ENCODE results near the gene KATNA1.
"Not testable (repeated sequence)": the region's sequence is repeated elsewhere in the genome, so short reads cannot be mapped to it uniquely, and the experiment has no call there.

KATNA1 gene

DNA sequence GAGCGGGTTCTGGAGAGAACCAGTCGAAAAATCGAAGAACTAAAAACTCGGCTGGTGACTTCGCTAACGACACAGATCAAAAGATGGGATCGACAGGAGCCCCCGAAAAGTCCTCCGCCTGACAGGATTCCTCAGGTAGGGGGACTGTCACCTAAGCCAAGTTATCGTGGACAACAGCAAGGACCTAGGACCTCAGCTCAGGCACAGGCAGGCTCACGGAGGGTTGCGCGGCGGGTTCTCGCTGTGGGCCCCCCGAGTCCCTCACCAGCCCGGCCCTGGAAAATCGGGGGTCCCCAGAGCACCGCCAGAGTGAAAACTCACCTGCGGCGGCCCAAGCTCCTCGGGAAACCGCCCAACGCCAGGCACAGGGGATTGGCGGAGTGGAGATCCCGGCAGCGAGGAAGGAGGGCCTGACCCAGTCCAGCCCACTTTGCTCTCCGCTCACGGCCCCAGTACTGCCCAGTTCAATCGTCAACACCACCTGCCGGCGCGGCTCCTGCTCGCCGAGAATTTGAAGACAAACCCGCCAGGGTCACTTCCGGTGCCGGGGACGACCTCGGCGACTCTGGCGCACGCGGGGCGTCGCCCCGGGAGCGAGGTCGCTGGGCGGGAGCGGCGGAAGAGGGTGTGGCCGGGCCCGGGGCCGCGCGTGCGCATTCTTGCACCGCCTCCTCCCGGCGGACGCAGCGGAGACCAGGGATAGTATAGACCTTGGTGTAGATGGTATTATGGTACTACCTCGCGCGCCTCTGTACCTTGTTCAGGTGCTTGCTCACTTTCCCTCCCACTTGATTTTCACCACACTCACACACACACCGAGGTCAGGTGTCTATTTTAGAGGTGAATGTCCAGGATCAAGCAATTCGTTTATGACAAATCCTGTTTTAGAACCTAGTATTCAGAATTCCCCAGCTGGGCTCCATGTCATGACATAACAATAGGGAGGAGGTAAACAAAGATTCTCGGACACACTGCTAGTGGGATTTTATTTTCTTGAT, at the start of gene KATNA1:
Gene KATNA1, minus strand, starts transcription at position 567 of the 998 bp plus-strand sequence. CDS start 10,167 bp downstream, outside the sequence.
- DNase-seq (ENCODE audit: low read depth): peak; percentile 60

DNA sequence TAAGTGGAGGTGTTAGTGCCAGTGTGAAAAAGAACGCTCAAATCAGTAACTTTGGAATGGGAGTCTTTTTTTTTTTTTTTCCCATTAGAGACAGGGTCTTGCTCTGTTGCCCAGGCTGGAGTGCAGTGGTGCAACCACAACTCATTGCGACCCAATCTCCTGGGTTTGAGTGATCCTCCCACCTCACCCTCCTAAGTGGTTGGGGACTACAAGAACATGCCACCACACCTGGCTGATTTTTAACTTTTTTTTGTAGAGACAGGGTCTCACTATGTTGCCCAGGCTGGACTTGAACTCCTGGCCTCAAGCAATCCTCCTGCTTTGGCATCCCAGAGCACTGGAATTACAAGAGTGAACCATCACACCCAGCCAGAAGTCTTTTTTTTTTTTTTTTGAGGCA, 49.7 kb upstream of the KATNA1 start:
- DNase-seq (ENCODE audit: low read depth): no peak

DNA sequence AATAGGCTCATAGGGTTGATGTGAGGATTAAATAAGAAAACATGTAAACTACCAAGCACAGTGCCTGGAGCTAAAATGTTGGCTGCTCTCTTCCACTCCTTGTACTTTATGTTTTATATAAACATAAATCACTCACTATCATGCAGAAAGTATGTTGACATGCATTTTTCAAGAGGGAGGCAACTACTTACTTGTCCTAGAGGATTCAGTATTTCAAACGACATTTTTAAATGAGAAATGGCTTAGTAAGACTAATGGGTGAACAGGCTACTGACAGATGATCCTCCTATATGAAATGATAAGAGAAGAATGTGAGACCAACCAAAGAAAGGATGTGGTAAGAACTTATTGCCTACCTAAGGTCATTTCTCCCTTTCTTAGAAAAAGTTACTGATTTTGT, 48.4 kb upstream of the KATNA1 start:
- DNase-seq (ENCODE audit: low read depth): peak; percentile 77

DNA sequence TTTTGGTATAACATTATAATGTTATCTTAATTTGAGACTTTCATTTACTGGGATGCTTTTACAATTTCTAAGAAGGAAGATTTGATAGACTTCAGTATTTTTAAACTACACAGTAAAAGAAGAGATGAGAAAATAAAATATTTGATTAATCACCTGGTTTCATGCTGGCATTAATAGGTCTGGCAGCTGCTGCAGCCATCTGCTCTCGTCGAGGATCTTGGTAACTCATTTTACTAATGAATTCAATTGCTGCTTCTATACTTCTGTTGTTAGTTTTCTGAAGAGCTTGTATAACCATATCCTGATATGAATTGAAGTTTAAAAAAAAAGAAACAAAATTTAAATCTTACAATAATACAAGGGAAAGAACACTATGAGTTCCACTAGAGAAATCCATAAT, 46.4 kb upstream of the KATNA1 start:
- DNase-seq (ENCODE audit: low read depth): no peak

DNA sequence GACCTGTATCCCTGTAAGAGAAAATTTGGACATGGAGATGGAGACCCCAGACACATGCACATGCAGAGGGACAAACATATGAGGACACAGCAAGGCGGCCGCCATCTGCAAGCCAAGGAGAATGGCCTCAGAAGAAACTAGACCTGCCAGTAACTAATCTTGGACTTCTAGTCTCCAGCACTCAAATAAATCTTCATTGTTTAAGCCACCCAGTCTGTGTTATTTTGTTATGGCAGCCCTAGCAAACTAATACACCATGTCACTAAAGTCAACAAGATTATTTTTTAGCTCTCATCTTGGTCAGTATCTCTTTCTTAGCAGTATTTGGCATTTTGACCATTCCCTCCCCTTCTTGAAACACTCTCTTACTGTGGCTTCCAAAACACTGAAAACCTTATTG, 42.7 kb upstream of the KATNA1 start:
- DNase-seq (ENCODE audit: low read depth): no peak

DNA sequence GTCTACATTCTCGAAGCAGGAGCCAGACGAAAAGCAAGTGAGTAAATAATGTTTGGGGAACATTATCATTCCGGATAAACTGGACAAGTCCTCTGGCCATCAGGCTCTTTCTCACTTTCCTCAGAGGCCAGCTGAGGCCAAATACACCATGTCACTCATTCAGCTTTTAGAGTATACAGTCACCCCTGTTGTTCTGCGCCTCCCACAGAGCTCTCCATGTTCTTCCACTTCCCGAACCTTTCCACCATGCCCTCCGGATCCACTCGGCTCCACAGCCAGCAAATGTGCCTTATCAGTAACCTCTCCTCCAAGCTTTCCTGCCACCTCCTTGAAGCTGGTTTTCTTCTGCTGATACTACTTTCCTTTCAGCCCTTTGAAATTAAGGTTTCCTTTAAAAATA, 37.7 kb upstream of the KATNA1 start:
- DNase-seq (ENCODE audit: low read depth): no peak

DNA sequence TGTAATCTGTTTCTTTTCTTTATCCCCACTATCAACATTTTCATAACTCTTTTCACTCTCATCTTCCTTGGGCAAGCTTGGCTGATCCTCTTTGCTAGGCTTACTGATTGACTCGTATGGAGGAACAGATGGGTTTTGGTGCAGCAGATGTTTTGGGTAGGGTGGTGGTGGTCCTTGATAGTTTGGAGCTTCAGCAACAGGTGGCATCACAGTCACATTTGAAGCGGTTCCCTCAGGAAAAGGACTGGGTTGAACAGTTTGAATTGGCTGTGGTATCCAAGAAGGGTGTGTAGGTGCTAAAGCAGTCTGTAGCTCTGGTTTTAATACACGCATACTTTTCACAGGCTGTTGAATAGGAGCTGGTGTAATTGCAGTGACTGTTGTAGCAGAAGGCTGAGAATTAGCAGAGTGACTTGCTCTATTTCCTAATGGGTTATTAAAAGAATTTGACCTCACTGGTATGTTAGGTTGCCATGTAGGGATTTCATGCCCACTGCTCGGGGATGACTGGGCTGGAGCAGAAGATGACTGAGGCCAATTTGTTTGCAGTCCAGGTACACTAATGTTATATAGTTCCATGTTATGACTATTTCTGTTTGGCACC, 34.8 kb upstream of the KATNA1 start:
- peak; percentile 37 for DNase-seq (ENCODE audit: low read depth)

DNA sequence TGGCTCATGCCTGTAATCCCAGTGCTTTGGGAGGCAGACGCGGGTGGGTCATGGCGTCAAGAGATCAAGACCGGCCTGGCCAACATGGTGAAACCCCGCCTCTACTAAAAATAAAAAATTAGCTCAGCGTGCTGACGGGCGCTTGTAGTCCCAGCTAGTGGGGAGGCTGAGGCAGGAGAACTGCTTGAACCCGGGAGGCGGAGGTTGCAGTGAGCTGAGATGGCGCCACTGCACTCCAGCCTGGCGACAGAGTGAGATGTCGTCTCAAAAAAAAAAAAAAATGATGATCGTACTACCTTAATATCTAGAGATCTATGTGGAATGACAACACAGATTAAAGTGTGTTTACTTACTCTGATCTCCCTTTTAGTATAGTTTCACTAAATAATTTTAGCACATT, 33.3 kb upstream of the KATNA1 start:
- not testable (repeated sequence) for DNase-seq (ENCODE audit: low read depth)

DNA sequence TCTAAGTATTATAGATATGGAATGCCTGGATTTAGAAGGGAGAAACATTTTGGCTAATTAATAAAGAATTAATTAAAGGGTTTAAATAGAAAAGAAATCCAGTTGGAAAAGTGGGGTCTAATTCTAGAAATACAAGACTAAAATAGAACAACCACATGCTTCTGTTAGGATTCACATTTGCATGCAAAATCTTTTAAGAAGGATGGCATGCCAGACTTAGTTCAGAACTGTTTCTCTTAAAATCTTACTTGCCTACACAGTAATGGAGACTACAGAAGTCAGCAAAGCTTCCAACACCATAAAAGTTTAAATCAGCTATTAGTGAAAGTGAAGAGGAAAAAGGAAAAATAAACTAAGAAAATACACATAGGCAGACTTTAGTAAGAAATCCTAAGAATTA, 32.7 kb upstream of the KATNA1 start:
- DNase-seq (ENCODE audit: low read depth): no peak

DNA sequence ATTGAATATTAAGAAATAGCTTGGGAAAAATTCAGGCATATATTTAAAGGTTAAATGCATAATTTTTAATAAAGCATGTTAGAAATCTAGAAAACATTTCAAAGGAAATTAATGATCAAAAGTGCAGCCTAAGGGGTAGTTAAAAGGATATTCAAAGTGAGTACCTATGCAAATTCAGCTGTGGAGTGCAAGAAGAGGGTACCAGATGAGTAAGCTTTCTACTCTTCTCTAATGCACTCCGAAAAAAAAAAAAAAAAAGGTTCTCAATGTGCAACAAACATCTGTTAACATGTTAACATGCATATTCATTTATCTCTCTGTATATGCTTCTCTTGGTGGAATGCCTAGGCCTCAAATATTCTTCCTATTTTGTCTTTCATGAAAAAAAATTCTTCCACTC, 32.0 kb upstream of the KATNA1 start:
- DNase-seq (ENCODE audit: low read depth): no peak

DNA sequence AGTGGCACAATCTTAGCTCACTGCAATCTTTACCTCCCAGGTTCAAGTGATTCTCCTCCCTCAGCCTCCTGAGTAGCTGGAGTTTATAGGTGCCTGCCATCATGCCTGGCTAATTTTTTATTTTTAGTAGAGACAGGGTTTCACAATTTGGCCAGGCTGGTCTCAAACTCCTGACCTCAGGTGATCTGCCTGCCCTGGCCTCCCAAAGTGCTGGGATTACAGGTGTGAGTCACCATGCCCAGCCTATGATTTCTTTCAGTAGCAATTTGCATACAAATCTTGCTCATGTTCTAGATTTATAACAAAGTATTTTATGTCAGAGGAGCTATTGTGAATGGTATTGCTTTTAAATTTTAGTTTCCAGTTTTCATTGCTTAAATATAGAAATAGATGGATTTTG, 23.8 kb upstream of the KATNA1 start:
- not testable (repeated sequence) for DNase-seq (ENCODE audit: low read depth)

DNA sequence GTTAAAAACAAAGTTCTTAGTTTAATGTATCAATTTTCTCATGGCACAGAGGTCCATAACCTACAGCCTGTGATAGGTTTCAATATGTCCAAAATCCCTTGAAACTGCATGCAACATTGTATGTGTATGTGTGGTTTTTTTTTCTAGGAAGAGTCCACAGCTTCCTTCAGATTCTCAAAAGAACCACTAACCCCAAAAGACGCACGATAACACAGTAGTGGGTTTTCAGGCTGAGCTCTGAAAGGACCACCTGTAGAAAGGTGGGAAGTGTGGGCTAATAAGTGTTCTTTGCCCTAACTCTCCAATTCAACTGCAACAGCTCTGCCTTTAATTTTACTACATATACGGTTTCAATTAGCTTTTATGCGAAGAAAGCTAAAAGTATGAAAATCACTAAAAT, 11.5 kb upstream of the KATNA1 start:
- DNase-seq (ENCODE audit: low read depth): no peak

DNA sequence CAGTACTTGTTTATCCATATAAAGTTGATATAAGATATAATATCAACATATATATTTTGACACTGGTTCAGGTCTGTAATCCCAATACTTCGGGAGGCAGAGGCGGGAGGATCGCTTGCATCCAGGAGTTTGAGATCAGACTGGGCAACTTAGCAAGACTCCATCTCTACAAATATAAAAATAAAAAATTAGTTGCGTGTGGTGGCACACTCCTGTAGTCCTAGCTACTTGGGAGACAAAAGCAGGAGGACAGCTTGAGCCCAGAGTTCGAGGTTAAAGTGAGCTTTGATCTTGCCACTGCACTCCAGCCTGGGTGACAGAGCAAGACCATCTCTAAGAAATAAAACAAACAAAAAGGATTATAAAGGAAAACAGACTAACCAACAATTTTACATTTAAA, 8.9 kb upstream of the KATNA1 start:
- no peak for DNase-seq (ENCODE audit: low read depth)

DNA sequence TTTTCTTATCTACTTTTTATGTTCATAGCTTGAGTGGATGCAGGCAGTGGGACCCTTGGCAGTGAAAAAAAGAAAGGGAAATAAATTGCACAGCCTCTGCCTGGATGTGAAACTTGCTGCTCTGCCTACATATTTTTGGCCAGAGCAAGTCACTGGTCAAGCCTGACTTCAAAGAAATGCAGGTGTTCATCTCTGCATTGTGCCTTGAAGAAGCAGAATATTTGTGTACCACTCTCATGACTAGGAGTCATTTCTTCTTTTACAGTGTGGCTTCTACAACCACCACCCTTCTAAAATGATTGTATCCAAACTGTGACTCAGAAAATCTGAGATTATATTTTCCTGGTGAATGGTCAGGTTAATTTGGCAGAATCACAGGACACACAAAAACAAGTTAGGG, 2.5 kb upstream of the KATNA1 start:
- no peak for DNase-seq (ENCODE audit: low read depth)

DNA sequence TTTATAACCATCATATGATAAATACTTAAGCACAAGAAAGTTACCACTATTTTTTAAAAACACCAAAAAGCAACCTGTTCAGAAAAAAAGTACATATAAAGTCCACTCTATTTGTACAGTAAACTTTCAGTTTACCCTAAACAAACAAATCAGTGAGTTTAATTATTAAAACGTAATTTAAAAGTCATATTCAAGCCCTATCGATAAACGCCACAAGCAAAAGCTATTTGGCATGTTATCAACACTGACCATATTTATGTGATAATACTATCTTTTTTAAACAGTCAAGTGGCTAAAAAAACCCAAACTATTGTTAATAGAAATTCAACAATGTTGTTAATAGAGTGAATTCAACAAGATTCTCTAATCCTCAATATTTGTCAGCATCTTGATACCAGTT, 1.9 kb downstream of the KATNA1 start:
- no peak for DNase-seq (ENCODE audit: low read depth)

DNA sequence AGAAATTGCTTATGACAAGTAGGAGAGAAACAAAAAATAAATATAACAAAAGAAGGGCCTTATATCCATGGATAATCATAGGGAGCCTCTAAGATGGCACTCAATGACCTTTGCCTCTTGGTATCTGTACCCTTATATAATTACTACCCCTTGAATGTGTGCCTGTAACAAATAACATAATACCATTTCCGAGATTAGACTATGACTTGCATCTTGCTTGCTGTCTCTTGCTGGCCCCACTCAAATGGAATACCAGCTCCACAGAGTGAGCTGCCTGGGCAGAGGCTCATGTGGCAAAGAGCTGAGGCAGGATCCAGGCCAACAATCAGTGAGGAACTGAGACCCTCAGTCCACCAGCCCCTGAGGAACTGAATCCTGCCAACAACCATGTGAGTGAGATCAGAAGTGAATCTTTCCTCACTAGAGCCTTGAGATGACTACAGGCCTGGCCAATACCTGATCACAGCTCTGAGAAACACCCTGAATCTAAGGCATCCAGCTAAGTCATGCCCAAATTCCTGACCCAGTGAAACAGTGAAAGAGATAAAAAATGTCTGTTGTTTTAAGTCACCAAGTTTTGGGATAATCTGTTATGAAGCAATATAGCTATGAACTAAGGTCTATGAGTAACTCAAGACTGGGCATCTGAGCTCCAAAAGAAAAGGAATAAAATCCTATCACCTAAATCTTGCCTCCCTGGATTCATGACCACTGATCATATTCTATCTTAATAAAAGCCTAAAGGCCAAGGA, 5.5 kb downstream of the KATNA1 start:
- DNase-seq (ENCODE audit: low read depth): peak; percentile 44

DNA sequence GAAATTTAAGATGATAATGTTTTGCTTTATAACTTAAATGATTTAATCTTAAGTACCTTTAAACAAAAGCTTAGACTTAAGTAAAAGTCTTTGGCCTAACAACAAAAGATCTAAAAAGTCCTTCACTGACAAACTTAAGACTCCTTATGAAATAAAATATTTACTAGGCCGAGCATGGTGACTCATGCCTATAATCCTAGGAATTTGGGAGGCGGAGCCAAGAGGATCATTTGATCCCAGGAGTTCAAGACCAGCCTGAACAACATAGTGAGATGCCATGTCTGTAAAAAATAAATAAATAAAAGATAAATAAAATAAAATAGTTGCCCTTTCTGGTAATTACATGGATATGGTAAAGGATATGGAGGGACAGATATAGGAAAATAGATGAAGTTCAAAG, 12.4 kb downstream of the KATNA1 start:
- DNase-seq (ENCODE audit: low read depth): peak; percentile 57

DNA sequence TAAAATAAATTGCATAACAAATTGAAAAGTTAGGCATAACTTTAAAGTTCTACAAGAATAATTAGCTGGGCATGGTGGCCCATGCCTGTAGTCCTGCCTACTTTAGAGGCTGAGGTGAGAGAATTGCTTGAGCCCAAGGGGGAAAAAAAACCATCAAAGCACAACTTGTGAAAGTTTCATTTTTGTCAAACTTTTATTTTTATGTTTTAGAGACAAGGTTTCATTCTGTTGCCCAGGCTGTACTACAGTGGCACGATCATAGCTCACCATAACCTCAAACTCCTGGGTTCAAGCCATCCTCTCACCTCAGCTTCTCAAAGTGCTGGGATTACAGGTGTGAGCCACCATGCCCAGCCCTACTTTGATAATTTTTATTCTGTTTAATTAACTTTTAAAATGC, 14.2 kb downstream of the KATNA1 start:
- DNase-seq (ENCODE audit: low read depth): no peak

DNA sequence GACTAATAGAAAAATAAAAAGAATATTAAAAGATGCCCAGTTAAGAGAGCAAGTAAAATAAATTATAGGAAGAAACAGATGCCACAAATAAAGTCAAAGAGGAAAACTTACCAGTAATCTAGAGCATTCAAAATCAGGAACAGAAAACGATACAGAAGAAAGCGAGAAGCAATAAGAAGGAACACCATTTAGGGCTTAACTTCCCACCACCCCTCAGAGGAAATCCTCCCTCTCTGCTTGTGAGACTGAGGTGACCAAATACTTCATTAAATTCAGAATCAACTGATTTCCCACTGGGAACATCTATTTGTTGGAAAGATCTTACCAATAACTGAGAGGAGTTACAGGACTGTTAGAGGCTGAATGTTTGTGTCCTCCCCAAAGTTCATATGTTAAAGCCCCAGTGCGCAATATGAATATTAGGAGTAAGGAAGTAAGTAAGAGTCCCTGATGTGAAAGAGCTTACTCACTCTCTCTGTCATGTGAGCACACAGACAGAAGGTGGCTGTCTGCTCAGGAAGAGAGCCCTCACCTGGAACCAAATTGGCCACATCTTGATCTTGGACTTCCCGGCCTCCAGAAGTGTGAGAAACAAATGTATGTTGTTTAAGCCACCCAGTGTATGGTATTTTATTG, 19.5 kb downstream of the KATNA1 start:
- no peak for DNase-seq (ENCODE audit: low read depth)

DNA sequence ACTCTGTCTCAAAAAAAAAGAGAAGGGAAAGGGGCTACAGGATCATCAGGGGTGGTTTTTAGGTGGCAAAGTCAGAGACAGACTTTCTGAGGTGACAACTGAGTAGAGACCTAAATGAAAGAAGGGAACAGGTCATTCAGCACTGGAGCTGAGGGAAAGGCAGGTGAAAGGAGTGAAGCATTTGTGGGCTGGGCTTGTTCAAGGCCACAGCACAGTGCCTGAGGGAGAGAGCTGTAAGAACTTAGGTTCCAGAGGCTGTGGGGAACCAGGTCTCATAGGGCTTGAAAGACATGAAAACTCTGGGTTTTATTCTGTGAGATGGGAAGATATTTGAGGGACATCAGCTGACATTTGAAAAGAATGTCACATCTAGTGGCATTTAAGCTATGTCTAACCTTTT, 20.8 kb downstream of the KATNA1 start:
- no peak for DNase-seq (ENCODE audit: low read depth)

DNA sequence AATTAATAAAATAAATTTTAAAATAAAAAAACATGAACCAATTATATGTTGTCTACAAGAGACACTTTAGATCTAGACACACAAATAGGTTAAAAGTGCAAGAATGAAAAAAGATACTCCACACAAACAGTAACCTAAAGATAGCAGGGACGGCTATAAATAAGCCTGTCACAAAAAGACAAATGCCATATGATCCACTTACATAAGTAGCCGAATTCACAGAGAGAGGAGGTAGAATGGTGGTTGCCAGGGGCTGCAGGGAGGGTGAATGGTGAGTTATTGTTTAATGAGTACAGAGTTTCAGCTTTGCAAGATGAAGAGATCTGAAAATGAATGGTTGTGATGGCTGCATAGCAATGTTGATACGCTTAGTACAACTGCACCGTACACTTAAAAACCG, 32.7 kb downstream of the KATNA1 start:
- no peak for DNase-seq (ENCODE audit: low read depth)

DNA sequence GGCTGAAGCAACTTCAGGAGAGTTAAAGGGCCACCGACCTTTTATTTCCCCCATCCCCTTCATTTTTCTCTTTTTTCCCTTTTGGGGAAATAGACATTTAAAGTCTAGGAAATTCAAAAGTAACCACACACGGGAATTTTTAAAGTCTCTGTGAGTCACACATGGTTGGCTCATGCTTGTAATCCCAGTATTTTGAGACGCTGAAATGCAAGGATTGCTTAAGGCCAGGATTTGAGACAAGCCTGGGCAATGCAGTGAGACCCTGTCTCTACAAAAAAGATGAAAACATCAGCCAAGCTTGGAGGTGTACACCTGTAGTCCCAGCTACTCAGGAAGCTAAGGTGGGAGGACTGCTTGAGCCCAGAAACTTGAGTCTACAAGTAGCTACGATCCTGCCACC, 34.2 kb downstream of the KATNA1 start:
- peak; percentile 61 for DNase-seq (ENCODE audit: low read depth)
